HG03135 (cell line): ENCODE measurements around the gene WLS.
"Not testable (repeated sequence)": the region's sequence is repeated elsewhere in the genome, so short reads cannot be mapped to it uniquely, and the experiment has no call there.

ENCODE experiments used
- ATAC-seq: cut with Tn5 transposase; IDR thresholded peaks from one replicate; pipeline ENCODE4 v1.9.1; 2021; ENCODE audit warnings: mild to moderate bottlenecking, moderate library complexity; ENCODE audit not compliant: unreplicated experiment

Gene WLS

DNA sequence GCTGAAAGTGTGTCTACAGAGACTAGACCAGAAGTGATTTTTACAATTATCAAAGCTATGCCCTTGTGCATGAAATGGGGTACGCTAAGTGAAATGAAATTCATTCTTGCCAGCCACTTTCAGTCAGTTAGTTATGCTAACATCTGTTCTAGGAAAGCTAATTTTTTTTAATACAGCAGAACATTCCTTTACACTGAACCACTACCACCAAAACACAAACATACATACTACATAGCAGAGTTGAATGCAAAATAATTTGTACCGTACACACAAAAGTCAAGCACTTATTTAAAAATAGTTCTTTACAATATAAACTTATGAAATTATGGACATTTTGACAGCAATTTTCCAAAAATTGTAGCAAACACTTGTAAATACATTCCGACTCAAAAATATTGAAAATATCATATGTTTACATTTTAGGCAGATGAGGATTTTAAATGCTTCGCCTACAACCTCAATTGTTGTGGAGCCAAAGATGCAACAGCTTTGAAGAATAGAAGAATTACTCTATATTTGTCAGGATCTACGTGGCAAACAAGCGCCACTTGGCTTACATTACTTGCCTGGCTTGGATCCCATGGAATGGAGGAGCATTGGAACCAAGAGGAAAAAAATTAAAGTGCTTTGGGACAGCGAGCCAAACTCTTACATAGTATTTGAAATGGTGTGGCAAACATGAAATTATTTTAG is 30.6 kb downstream of the WLS start:
- no peak for ATAC-seq

GRCh38 chr1:68199603-68200002 is 32.7 kb downstream of the WLS start:
- no peak for ATAC-seq

DNA sequence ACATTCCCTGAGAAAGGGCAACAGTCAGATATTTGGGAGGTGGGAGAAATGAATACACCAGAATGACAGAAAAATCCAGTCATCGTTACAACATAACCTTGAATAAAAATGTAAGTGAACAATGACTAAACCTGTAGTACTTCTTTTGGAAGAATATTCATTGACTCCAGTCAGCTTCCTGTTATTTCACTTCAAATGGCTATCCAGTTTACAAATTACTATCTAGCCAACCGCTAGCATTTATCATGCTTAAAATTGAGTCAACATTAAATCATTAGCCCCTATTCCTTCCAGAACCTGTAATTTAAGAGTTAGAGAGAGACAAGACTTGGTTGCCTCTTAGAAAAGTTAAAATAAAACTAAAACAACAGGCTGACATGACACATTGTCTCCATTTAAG is 33.6 kb downstream of the WLS start:
- ATAC-seq, result no peak

- ATAC-seq, result no peak
Observed at GRCh38 chr1:68197891-68198290, 34.4 kb downstream of the WLS start.

DNA sequence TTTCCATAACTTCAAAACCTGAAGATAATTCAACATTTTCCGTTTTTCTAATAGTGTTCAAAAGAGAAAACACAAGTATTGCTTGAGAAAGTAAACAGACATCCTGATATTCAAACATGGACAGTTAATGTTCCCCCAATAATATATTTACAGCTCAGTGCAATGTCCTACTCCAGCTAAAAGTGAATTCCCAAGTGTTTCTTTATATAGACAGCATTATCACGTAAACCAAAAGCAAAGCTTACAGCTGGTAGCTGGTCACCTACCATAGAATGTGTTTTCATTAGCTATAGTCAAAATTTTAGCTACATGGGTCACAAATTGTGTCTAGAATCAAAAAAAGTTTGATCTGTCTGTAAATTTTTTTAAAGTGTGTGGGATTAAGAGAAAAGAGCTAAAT is 34.9 kb downstream of the WLS start:
- ATAC-seq, result no peak

DNA sequence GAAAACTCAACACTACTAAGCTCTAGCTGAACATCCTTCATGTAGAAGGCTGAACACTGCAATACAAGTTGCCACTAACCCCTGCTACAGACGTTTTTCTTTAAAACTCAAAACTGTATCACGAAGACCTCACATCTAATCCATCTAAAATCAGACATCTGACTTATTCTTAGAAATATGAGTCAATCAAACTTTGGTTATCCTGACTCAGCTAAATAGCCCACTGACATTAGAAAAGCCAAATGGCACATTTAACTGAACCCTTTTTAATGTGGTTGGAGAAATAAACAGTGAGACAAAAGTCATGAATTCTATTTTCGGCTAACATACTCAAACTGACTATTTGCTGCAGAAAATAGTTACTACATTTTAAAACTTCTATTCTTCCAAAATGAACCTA is 35.6 kb downstream of the WLS start:
- no peak for ATAC-seq

GRCh38 chr1:68191717-68192116 is 40.6 kb downstream of the WLS start:
- no peak for ATAC-seq

GRCh38 chr1:68188644-68189340 is 43.5 kb downstream of the WLS start:
- no peak for ATAC-seq

GRCh38 chr1:68188060-68188538 is 44.2 kb downstream of the WLS start:
- no peak for ATAC-seq

DNA sequence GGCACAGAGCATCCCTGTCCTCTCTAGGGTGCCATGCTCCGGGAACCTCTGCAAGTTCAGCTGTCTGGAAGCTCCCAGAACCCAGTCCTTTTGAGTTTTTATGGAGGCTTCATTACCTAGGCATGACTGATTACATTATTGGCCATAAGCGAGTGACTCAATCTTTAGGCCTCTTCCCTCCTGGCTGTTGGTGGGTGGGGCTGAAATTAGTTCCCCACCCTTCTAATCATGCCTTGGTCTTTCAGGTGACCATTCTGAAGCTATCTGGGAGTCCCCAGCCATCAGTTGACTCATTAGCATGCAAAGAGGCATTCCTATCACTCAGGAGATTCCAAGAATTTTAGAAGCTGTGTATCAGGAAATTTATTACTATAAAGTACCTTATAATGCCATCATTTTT is 46.6 kb downstream of the WLS start:
- no peak for ATAC-seq

DNA sequence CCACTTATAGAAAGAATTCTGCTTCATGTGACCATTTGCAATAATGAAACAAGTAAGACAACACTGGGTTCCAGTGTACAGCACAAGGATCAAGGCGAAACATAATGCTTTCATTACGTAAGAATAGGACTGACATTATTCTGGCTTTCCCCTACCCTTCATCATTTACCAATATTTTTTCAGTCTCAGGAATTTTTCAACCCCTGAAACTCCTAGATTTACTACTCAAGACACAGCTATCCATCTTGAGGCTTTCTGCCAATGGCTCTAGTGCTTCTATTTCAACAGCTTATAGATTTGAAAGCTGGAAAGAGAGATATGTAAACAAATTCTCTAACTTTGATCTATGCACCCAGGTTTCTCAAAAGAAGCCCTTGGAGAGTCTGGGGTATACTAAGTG is 48.4 kb downstream of the WLS start:
- no peak for ATAC-seq

DNA sequence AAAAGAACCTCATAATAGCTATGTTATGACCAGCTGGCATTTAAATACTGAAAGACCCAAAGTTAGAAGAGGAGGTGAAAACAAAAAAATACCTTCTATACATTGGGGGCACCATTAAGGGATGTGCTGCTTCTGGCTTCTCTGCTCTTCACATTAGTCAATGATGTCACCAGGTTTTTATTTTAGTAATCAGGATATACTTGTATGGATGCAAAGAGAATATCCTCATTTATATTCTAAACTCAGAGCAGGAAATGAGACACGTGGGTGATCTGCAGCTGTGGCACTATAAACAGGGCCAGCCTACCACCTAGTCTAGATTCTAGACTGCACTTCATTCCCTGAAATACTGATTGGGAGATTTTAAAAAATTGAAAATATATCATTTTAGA is 51.2 kb downstream of the WLS start:
- peak; percentile 28 for ATAC-seq

GRCh38 chr1:68180441-68181164 is 51.7 kb downstream of the WLS start:
- ATAC-seq, result peak; percentile 56

- ATAC-seq, result peak; percentile 61
Observed at GRCh38 chr1:68178821-68179490, 53.4 kb downstream of the WLS start.

- ATAC-seq, result no peak
Observed at GRCh38 chr1:68175621-68176398, 56.5 kb downstream of the WLS start.

DNA sequence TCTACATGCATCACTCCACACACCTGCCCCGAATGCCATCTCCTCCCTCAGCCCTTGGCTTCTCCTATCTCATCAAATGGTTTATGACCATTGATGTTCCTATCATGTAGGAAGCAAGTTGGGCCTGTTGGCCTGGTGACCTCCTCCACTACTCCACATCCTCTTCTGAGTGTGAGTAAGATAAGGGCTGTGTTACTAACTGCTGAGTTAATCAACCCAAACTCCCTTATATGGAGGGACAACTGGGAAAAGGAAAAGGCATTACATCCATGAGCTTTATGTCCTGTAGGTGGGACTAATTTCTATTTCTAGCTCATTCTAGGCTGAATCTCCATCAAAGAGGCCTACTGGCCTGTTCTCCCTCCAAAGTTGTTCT is 57.6 kb downstream of the WLS start:
- no peak for ATAC-seq

DNA sequence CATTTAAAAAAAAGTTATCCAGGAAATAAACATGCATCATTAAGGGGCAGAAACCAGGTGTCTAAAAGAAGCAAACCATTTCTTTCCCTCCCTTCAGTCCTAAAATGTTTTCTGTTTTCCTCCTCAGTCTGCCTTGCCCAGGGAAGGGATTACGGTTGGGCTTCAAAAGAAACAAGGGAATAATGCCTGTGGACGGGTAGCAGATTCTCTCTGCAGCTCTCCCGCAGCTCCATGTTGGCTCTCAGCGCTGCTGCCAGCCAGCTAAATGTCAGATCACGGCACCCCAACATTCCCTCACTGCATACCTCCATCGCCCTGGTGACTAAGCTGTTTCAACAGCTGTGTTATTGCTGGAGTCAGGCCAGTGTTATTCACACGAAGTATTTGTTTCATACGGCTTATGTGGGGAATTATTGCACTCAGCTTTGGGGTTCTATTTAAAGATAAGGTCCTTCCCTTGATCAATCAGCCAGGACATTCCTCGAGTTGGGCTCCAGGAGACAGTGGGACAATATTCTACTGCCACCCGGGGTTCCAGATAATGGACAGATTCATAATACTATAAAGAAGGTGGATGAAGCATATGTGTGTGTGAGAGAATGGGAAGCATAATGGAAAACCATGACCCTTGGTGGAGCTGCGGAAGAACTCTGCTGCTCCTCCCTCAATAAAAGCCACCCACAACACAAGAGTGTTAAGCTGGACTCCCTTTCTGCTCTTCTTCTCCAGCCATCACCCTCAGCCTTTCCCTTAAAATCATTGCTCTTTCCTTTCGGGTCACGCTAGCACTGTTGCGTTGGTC is 58.2 kb downstream of the WLS start:
- ATAC-seq, result no peak

DNA sequence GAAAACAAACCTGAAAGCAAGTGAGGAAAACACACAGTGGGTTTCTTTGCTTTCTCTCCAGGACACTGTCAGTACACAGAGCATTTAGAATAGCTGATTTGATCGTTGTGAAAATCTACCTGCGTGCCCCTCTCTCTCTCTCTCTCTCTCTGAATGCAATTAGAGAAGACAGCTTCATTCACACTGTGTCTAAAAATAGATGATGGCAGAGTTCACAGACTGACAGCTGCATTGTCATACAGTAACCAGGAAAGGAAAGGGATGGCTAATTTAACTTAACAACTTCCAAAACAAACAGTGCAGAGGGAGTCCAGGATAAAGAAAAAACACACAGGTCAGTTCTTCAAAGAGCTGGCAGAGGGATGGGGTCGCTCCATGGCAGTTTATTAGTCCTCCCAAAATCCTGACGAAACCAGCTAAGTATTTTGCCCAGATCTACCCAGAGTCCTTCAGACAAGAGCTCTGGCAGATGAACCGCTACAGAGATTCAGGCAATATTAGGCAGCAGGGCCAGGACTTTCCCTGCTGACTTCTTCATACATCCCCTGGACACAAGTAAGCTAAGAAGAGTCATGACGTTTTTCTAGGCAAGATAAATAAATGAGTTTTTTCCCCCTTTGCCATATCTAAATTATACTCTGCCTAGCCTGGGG is 58.9 kb downstream of the WLS start:
- no peak for ATAC-seq

- not testable (repeated sequence) for ATAC-seq
Observed at GRCh38 chr1:68171795-68172194, 60.5 kb downstream of the WLS start.
